Nephron (organoid): Measurements from ENCODE around the gene NEURL3.

ENCODE experiments used
- H3K27ac Mint-ChIP-seq, 3 experiments: 2 replicates each; pipeline ENCODE4 v1.8.0; 2020; ENCODE audit warnings: mixed read lengths in 3 of 3, mild to moderate bottlenecking in 2 of 3, moderate library complexity in 1 of 3
- H3K27me3 Mint-ChIP-seq: 2 replicates; pipeline ENCODE4 v1.8.0; 2021; ENCODE audit warnings: low read depth, mild to moderate bottlenecking, moderate library complexity, mixed read lengths
- H3K36me3 Mint-ChIP-seq: 2 replicates; pipeline ENCODE4 v1.8.0; 2020; ENCODE audit warnings: low read depth, mixed read lengths
- H3K4me1 Mint-ChIP-seq: 2 replicates; pipeline ENCODE4 v1.8.0; 2020; ENCODE audit warnings: mixed read lengths
- H3K4me3 Mint-ChIP-seq, 3 experiments: 2 replicates each; pipeline ENCODE4 v1.8.0; 2020; ENCODE audit warnings: mild to moderate bottlenecking in 3 of 3, mixed read lengths in 3 of 3, moderate library complexity in 2 of 3
- H3K9me3 Mint-ChIP-seq: 2 replicates; pipeline ENCODE4 v1.8.0; 2020; ENCODE audit warnings: mixed read lengths
- CTCF ChIP-seq, 3 experiments: fragments of 200-600 bp; sonication (generic); IDR thresholded peaks; one replicate each; pipeline ENCODE4 v1.5.0; 2021; ENCODE audit warnings: antibody characterized with exemption in 3 of 3; ENCODE audit not compliant: unreplicated experiment in 3 of 3

Gene NEURL3

GRCh38 chr2:96533292-96534073, 28.3 kb upstream of the NEURL3 start:
- peak overlapping the region; percentile 27 to 49 (median 46) for H3K27ac Mint-ChIP-seq
- H3K36me3 Mint-ChIP-seq, result no peaks in the 10 kb centered on the region
- H3K4me1 Mint-ChIP-seq, result peaks cover 51% of the 10 kb centered on the region
- H3K9me3 Mint-ChIP-seq, result no peaks in the 10 kb centered on the region
- peaks cover 10% of the 10 kb centered on the region for H3K27me3 Mint-ChIP-seq
- H3K4me3 Mint-ChIP-seq, result peak overlapping the region in 2 of 3 experiments; percentile 28 to 74
- no peak for TF ChIP-seq CTCF (IDR thresholded peaks at IDR 0.05; ENCODE audit: unreplicated experiment in 3 of 3)

- H3K4me1 Mint-ChIP-seq, result peaks cover 56% of the 10 kb centered on the region
- H3K27me3 Mint-ChIP-seq, result peaks cover 8% of the 10 kb centered on the region
- H3K4me3 Mint-ChIP-seq, result peak overlapping the region in 2 of 3 experiments; percentile 75 to 78
- no peaks in the 10 kb centered on the region for H3K9me3 Mint-ChIP-seq
- no peaks in the 10 kb centered on the region for H3K36me3 Mint-ChIP-seq
- no peak for TF ChIP-seq CTCF (IDR thresholded peaks at IDR 0.05; ENCODE audit: unreplicated experiment in 3 of 3)
- peak overlapping the region; percentile 85 to 91 (median 86) for H3K27ac Mint-ChIP-seq
These were observed 27.6 kb upstream of the NEURL3 start for GRCh38 chr2:96532641-96533291.

GRCh38 chr2:96531872-96532505, 26.8 kb upstream of the NEURL3 start:
- no peak for TF ChIP-seq CTCF (IDR thresholded peaks at IDR 0.05; ENCODE audit: unreplicated experiment in 3 of 3)
- Mint-ChIP-seq H3K9me3 (no peaks in the 10 kb centered on the region), H3K36me3 (no peaks in the 10 kb centered on the region), H3K27me3 (peaks cover 9% of the 10 kb centered on the region), H3K4me3 (peak overlapping the region; percentile 72 to 78 (median 75)), H3K27ac (peak overlapping the region; percentile 85 to 91 (median 86)), H3K4me1 (peaks cover 61% of the 10 kb centered on the region)

- no peak for TF ChIP-seq CTCF (IDR thresholded peaks at IDR 0.05; ENCODE audit: unreplicated experiment in 3 of 3)
- Mint-ChIP-seq H3K4me3 (peak overlapping the region in 2 of 3 experiments; percentile 72 to 78), H3K27ac (peak overlapping the region; percentile 85 to 91 (median 86)), H3K36me3 (no peaks in the 10 kb centered on the region), H3K27me3 (peaks cover 14% of the 10 kb centered on the region), H3K9me3 (no peaks in the 10 kb centered on the region), H3K4me1 (peaks cover 65% of the 10 kb centered on the region)
These were observed 26.2 kb upstream of the NEURL3 start for GRCh38 chr2:96531366-96531765.

GRCh38 chr2:96530474-96531357, 25.6 kb upstream of the NEURL3 start:
- H3K27me3 Mint-ChIP-seq, result peaks cover 16% of the 10 kb centered on the region
- H3K4me1 Mint-ChIP-seq, result peaks cover 65% of the 10 kb centered on the region
- H3K27ac Mint-ChIP-seq, result peak overlapping the region; percentile 82 to 91 (median 86)
- no peaks in the 10 kb centered on the region for H3K9me3 Mint-ChIP-seq
- peak overlapping the region in 2 of 3 experiments; percentile 19 to 33 for H3K4me3 Mint-ChIP-seq
- TF ChIP-seq CTCF (IDR thresholded peaks at IDR 0.05; ENCODE audit: unreplicated experiment in 3 of 3), result no peak
- H3K36me3 Mint-ChIP-seq, result no peaks in the 10 kb centered on the region
